GM19397 (cell line): ENCODE measurements around the gene PIEZO2.

Source experiments
- ATAC-seq: cut with Tn5 transposase; IDR thresholded peaks from one replicate; pipeline ENCODE4 v1.9.1; 2021; ENCODE audit warnings: mild to moderate bottlenecking, moderate library complexity; ENCODE audit not compliant: unreplicated experiment

PIEZO2 gene

DNA sequence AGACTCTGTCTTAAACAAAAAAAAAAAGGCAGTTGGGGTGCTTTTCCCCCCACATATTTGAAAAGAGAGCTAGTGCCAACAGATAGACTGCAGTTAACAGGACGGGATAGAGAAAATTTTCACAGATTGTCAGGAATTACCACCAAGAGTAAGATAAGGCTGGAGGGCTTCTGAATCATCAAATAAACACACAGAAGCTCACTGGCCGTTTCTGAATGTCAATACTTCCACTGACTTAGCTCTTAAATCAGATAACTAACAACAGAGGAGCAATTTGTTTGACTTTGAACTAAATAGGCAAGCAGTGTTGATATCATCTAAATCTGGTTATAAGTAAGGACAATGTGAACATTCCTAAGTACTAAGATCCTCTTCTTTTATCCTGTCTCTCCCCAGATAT, 34.7 kb downstream of the PIEZO2 start:
- no peak for ATAC-seq

DNA sequence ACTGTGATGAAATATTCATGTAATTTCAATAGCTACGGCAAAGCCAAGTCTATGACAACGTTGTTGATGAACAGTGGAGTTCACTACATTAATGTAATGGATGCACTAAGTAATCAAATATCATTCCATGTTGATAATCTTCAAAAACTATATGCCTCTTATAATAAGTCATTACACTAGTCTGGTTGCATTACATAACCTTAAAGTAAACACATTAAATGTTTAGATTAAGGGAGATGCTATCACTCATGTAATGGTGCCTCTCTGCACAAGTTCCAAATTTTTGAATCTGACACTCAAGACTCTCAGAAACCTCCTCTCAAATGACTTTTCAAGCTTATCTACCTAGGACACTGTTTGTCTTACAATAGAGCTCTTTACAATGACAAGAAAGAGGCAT, 35.4 kb downstream of the PIEZO2 start:
- no peak for ATAC-seq

DNA sequence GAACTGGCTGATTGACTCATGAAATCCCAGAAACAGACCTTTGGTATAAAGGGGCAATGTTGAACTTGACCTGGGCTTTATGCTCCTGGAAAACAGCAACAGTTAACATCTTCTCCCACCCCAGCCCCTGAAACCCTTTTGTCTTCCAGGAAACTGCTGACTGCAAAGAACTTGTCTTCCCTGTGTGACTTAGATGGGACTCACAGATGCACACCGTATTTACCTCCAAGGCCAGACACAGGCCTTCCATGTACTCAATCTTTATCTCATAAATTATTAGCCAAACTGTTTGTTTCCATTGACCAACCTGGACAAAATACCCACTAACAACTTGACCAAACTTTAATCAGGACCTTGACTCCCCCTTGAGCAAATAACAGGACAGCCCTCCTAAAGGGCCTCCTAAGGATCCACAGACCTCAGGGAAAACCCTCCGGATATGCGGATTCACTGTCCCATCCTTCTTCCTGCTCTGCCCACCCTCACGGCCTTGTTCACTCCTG, 36.3 kb downstream of the PIEZO2 start:
- ATAC-seq, result no peak

DNA sequence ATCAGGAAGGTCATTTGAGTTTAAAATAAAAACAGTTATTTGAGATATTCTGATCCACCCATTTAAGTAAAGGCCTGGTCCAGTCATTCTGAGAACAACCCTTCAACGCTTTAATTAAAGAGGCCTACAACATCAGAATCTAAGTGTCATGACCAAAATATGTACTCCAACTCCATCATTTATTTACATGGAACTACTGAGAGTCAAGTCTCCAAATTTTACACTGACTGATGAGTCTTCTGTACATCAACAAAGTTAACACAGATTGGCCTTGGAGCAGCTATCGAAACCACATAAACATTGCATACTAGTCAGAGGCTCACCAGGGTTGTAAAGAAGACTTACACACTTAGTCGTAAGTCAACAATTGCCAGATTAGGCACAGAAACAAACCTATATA, 37.1 kb downstream of the PIEZO2 start:
- no peak for ATAC-seq

DNA sequence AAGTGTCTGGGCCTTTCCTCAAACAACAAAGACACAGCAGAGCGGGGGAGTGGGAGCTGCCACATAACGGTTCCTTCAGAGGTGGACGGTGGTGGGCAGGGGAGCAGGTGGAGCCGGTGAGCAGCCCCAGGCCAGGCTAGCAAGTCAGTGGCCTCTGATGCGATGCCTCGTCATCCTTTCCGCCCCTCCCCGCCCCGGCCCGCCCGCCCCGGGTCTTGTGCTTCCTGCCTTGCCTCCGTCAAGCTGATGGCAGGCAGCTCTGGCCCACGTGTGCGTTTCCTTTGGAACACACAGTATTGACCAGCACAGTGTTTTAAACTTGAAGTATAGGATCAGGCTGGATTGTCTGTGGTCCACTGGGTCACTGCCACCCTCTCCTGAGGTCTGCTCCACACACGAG, 38.9 kb downstream of the PIEZO2 start:
- no peak for ATAC-seq

DNA sequence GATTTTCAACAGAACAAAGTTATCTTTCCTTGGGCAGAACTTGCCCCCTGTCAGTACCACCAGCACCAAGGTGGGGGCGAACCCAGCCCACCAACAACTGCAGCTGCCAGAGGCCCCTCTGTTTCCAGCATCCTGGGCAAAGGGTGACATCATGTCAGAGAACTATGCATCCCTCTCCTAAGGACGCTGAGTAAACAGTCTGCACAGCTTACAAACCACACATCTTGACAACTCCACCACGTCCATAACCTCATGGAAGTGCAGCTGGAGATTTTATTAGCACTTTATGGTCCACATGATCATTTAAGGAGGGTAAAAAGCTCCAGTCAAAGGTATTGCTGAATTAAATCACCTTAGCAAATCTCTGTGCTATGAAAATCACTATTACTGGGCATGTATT, 40.4 kb downstream of the PIEZO2 start:
- no peak for ATAC-seq

DNA sequence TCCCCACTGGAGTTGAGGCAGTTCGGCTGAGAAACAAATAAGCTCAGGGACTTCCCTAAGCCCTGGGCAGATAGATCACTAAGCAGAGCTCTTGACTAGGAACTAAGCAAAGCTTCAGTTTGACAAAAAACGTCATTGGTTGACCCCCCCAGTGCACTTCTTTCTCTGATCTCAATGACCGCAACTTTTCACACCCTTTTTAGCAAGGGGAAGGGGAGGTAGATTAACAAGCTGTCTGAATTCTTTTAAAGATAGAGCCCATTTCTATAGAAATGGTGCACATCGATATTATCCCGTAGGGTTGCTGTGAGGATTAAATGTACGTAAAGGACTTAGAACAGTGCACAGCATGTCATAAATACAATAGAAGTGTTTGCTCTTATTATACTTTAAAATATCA, 42.5 kb downstream of the PIEZO2 start:
- ATAC-seq, result no peak

DNA sequence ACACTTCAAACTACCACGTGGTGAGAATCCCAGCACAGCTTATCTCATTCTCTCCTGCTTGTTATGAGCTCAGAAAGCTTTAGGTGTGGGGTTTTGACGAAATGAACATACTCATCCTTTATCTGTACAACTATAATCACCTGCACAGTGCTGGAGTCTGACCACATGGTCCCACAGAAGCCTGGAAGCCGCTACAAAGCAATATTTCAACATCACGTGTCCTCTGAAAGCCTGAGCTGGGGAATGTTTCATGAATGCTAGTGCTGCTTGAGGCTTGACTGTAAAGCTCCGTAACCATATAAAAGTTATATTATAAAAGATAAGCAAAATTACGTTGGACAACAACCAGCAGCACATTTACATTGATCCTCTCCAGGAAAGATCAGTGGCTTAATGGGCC, 43.9 kb downstream of the PIEZO2 start:
- ATAC-seq, result no peak

DNA sequence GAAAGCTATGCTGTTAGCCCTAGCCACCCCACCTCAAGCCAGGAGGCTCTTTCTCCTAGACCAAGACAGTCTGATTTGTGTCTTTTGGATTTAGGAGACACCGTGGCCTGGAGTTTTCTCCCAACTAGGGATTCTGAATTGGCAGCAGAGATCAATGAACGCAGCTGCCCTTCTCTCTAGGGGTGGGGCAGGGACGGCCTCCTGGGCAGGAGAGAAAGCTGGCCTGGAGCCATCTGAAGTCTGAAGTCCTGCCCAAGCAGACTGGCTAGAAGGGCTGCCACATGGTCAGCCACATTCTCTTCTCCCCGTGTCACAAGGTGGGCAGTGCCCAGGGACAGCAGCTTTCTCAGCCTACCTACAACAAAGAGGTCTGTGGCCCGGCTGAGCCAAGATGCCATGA, 45.1 kb downstream of the PIEZO2 start:
- ATAC-seq, result no peak

DNA sequence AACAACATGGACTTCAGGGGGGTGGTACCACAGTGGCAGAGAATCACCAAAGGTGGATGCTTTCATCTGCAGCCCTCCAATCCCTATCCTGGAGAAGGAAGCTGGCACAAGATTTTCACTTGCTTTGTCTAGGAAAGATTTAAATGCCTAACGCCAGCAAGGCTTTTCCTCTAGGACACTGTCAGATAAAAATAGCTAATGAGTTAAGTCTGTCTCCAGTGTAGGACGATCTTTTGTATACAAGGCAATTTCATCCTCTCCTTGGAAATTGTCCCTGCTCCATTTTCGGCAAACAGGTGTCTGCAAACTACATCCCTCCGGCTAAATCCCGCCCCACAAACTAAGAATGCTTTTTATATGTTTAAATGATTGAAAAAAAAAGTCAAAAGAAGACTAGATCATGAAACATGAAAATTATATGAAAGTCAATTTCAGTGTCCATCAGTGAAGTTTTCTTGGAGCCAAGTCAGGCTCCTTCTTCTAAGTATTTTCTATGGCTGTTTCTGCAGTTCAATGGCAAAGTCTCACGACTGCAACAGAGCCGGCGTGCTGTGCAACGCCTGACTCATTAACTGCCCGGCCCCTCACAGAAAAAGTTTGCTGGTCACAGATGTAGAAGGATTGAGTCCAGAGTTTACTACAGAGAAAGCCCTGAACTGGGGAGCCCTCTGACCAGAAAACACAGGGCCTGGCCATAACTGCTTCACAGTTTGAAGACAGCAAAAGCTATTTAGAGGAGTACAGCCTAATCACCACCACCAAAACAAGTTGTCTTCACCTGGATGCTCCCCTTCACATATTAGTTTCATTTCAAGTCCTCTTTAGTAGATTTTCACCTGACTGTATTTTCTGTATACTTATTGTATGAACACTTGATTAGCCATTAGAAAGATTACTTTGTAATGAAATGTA, 52.3 kb downstream of the PIEZO2 start:
- ATAC-seq, result no peak

DNA sequence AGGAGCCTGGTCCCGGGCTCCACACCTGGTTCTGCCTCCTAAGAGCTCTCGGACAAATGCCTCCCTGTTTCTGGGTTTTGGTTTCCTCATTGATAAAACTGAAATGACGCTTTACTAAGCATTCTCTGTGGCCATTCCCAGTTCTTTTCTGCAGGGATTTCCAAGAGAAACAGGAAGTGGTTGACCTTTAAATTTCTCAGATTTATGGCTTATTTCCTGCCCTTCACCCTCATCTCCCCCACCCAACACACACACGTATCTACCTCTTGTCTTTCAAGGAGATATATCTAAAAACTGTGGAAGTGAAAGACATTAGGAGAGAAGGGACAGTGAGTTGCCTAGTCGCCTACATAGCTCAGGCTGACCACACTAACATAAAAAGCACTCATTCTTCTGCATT, 53.0 kb downstream of the PIEZO2 start:
- no peak for ATAC-seq

DNA sequence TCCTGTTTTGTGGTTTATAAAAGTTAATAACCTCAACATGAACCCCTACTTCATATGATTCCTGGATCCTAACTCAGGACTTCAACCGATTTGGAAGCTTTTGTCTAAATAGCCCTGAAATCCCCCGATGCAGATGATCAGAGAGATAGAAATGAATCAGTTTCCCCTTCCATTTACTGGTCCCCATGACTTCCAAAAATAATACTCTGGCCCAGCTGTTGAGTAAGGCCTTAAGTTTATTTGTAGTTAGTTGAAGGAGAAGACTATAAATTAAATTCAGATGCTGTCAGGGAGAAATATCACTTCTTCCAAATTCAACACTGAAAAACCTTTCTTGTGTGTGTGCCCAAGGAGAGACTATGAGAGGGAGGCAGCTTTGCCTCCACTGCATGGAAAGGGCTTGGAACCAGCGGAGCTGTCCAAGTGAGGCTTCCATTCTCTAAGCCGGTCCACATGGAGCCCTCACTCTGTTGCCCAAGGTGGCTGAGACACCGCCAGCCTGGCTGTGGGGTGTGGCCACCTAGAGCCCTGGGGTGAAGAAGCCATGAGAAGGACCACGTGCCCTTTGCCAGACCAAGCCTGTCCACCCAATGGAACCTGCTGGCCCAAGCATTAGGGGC, 53.6 kb downstream of the PIEZO2 start:
- ATAC-seq, result no peak

DNA sequence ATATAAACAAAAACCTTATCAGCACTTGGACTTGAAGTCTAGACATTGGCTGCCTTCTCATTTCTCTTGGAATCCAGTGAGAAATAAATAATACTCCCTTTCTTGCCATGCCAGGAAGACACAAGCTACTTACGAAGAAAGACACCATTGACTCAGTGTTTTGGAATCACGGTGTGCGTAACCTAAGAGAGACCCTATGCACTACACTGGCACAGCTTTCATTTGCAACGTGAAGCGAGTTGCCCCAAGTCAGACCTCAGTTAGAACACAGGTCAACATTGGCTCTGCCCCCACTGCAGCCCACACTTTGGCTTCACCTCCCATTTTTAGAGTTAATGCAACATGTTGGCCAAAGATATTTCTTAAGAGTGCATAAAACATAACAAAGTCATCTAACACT, 54.2 kb downstream of the PIEZO2 start:
- no peak for ATAC-seq

DNA sequence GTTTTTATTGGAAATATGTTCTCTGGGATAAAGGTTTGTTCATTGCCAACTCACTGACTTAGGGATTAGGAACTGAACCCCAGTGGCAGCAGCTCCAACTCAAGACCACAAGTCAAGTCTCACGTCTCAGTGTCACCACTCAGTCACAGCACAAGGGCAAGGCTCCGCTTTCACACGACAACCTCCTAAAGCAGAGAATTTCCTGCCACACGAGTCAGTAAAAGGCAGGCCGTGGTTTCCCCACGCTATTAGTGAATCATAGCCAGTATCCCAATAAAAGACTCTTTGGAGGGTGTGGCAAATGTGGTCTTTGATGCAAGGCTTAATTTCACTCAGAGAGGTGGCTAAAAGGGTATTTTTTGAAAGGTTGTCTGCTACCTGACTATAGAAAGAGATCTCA, 57.6 kb downstream of the PIEZO2 start:
- ATAC-seq, result no peak

DNA sequence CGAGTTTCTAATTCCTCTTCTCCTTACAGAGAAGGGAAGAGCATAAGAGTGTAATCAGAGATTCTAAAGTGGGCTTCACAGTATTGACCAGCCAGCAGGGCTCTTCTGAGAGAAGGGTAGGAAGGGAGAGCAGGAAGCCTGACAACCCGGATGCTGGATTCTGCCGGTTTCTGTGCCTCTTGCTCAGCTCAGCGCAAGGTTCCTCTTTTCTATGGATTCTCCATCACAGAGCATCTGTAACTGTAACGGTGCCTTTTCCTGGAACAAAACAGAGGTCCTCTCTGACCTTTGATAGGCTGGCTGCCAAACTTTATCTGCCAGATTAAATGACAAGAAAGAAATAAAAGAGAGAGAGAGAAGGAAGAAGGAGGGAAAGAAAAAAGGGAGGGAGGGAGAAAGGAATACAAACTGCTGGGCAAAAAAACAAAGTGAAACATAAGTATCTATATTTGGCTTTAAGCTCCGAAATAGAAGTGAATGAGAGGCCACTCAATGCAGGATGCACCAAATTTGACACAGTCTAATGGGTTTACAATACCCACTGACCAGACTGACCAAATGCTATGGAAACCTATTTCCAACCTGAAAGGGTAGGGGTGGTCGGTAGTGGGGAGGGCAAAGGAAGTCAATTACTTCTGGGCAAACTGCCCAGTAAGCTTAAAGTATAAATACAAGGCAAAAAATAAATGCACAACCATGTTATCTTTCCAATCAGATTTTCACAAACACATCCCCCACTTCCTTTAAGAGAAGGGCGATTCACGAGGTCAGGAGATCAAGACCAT, 59.2 kb downstream of the PIEZO2 start:
- no peak for ATAC-seq

DNA sequence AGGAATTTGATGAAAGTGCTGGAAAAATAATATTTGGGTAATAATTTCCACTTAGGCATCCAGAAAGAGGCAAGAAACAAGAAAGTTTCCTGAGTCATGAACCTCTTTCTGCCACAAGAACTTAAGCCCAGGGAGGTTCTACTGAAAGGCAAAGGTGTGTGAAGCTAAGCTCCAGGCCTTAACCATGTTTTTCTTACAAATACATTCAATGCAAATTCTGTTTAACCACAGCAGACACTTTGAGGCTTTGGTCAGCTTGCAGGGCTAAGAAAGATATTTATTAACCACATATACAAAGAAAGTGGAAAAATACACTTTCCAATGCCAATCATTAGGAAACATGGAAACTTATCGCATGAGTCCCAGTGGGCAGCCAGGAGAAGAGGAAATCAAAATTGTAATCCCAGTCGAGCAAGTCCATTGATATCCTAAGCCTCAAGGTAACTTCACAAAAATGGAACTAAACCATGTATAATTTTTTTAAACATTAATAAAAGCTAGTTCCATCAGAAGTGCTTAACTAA, 68.3 kb downstream of the PIEZO2 start:
- no peak for ATAC-seq

DNA sequence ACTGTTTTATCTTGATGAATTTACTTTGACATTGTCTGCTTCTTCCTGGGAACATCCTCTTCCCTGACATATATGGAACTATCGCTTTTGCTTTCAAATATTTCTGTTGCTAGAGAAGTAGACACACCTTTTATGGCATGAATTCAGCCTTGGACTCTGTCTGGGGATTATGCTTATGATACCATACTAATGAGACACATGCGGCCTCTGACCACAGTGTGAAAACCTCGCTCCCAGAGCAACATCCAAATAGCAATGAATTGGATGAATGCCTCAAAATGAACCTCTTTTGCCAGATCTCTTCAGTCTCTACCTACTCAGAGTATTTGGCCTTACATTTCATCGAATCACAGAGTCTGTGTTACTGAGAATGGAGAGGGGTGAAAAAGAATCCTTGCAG, 70.9 kb downstream of the PIEZO2 start:
- ATAC-seq, result no peak

DNA sequence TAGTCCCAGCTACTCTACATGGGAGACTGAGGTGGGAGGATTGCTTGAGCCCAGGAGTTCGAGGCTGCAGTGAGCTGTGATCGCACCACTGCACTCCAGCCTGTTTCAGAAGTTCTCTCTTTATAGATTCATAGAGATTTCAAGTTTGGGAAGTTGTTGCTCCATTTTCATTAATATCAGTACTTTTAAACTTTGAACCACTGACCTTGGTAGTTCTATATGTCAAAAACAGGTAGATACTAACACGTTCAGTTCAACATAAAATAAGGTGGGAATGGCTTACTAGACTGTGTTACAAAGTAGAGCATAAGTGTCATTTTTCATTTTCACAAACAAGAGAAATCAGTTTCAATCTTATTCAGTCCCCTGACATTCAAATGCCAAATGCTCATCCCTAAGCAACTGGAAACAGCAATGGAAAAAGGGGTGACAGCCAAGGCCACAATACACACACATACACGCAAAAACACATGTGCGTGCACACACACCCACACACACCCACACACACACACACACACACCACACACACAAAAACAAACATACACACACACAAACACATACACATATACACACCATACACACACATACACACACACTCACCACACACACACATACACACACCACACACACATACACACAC, 71.7 kb downstream of the PIEZO2 start:
- ATAC-seq, result no peak

DNA sequence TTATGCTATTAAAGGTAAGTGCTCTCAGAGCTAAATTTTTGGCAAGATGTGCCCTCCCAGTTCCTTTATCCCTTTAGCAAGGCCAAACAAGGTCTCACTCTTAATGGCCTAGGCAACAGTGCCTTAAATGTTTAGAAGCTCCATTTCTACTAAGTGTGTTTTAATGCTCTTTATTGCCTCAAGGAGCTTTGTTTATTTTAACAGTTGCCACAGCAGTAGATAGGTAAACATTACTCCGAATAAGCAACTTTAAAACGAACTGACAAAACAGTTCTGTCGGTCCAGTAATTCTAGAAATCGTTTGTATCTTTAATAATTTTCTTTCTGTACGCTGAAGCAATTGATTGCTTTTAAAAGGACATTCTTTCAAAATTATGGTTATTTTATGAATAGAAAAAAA, 74.5 kb downstream of the PIEZO2 start:
- no peak for ATAC-seq

DNA sequence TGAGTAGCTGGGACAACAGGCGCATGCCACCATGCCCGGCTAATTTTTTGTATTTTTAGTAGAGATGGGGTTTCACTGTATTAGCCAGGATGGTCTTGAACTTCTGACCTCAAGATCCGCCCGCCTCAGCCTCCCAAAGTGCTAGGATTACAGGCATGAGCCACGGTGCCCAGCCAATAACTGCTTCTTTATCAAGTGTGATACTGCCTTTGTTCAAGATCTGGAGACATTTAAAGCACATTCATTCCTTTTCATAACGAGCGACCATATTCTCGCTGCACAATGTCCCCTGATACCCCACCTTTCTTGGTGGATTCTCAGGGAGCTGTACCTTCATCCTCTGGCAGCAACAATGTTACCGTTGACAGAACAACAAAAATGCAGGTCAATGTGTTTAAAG, 75.4 kb downstream of the PIEZO2 start:
- ATAC-seq, result no peak

DNA sequence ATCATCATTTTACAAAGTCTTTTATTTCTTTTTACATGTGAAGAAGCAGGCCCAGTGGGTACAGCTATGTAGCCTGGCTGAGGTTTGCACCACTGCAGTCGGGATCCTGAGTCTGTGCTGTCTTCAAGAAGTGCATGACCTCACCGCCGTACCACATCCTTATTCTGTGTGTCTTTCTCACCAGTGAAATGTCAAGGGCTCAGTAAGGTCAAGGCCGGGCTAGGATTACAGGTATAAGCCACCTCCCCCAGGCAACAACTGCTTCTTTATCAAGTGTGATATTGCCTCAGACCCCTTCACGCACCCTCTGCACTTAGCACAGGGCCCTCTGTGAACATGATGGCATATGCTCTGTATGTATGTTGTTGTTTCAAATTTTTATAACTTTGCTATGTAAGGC, 76.7 kb downstream of the PIEZO2 start:
- no peak for ATAC-seq
